ENCODE measurements around the gene OR2V1.
"Not testable (repeated sequence)": the region's sequence is repeated elsewhere in the genome, so short reads cannot be mapped to it uniquely, and the experiment has no call there.

OR2V1 gene

DNA sequence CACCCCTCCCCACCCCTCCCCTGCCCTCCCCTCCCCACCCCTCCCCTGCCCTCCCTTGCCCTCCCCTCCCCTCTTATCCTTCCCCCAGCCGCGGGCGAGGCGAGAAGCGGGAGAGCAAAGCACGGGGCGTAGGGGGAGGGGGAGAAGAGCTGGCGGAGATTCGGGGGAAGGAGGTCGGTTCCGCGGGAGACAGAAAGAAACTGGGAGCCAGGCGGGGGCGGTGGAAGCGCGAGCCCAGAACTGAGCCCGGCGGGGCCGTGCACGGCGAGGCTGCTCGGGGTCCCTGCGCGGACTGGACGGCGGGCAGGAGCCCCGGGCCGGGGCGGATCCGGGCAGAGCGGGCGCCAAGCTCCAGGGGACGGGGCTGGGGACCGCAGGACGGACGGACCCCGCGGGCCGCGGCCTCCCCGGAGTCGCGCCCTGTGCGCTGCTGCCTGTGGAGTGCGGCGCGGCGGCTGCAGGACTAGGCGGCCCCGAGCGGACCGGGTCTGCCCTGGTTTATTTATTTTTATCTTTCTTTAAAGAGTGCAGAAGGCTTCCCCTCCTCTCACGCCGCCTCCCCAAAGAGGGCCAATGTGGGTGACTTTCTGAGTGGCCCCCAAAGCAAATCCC is 29.8 kb downstream of the OR2V1 start:
- DNase-seq = not testable (repeated sequence)

DNA sequence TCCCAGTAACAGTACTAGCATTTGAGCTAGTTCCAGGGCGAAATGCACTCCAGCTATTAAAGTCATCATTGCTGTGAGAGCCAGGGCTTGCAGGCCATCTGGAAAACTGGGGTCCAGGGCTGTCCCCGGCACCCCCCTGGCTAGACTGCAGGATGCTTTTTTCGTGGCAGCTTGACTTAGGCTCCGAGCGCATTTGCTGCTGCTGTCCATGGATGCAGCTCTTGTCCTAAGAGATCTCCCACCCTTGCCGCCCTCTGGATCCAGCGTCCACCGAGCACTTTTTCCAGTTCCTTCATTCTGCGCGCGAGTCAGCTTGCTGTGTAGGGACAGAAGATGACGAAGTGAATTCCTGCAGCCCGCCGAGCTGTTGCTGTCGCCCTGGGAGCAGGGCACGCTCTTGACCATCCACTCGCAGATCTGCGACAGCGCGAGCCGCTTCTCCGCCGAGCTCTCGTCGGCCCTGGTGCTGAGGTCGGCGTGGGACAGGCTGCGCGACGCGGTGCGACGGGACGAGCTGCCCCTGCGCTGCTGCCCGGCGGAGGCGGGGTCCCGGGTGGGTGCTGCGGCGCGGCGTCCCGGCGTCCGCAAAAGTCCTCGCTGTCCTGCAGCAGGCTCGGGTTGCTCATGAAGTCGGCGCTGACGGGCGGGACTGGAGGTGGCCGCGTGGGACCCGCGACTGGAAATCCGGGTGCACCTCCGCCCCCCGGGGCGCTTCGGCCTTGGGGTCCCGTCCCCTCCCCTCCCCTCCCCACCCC is 30.7 kb downstream of the OR2V1 start:
- no peak for DNase-seq

DNA sequence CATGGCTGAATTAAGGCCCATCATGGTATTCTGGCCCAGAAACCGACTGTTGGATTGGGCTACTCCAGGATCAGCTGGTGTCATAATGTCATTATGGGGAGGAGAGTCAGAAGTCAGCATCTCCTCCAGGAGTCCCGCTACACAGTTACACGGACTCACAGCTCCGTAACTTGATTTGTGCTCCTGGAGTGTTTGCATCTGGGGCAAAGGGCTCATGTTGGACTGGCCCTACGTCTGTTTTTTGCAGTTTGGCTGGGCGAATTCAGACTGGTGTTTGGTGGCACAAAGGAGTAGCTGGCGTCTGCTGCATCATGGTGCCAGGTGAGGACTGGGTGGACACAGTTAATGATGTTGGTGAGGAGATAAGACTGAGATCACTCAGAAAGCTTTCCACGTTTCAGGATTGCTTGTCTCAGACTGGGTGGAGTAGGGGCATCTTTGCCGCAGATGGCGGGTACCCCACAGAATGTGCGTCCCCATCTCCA is 31.3 kb downstream of the OR2V1 start:
- no peak for DNase-seq

- DNase-seq = no peak
Observed at GRCh38 chr5:181098762-181099601, 32.0 kb downstream of the OR2V1 start.

- not testable (repeated sequence) for DNase-seq
Observed at GRCh38 chr5:181097759-181098491, 33.0 kb downstream of the OR2V1 start.

- not testable (repeated sequence) for DNase-seq
Observed at GRCh38 chr5:181097383-181097753, 33.6 kb downstream of the OR2V1 start.

- not testable (repeated sequence) for DNase-seq
Observed at GRCh38 chr5:181096721-181097382, 34.1 kb downstream of the OR2V1 start.

DNA sequence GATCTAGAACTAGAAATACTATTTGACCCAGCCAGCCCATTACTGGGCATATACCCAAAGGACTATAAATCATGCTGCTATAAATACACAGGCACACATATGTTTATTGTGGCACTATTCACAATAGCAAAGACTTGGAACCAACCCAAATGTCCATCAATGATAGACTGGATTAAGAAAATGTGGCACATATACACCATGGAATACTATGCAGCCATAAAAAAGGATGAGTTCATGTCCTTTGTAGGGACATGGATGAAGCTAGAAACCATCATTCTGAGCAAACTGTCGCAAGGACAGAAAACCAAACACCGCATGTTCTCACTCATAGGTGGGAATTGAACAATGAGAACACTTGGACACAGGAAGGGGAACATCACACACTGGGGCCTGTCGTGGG is 35.8 kb downstream of the OR2V1 start:
- DNase-seq = not testable (repeated sequence)

GRCh38 chr5:181092428-181092827 is 38.5 kb downstream of the OR2V1 start:
- DNase-seq = no peak

GRCh38 chr5:181088289-181088688 is 42.7 kb downstream of the OR2V1 start:
- DNase-seq = peak; percentile 37

GRCh38 chr5:181087309-181087708 is 43.7 kb downstream of the OR2V1 start:
- DNase-seq = no peak

DNA sequence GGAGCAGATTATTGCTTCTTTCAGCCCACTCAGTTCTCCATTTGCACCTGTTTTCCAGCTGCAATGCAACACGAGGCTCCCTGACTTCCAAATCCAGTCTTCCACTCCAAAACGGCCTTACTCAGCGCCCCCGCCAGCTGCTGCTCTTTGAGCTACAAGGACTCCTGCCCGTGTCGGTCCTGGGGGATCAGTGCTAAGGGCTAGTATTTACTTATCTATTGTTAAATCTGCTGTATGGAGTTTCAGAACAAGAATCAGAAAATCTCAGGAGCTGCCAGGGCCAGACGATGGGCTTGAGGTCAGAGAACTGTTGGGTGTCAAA is 44.1 kb downstream of the OR2V1 start:
- no peak for DNase-seq

DNA sequence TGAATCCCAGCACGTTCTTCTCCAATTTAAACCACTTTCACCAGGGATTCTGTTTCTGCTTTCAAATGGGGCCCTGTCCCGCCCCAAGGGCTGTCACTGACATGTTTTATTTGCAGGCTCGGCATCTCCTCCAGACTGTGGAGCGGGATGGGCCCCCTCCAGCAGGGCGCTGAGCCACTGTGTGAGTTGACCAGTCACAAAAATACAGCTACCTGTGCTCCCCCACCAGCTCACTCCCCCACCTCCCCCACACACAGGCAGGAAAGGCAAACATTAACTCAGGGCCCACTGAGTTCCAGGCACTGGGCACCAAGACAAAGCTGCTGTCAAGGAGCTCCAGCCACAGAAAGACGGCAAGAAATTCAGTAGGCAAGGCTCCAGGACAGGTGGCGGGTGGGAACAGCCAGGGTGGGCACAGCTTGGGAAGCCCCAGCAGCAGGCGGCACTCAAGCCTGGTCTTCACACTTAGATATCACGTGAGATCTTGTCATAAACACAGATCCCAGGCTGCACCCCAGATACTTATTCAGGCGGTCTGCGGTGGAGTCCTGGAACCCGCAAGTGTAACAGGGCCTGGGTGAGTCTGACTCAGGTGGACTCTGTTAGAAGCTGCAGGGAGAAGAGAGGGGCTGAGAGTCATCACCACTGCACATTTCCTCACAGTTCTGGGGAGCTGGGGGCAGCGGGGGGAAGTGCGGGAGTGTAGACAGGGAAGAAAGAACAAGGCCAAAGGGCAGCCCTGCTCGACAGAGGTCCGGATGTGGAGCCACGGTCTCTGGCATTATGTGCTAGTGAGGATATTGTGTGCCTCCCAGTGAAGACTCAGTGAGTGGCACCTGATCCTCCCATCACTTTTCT is 44.7 kb downstream of the OR2V1 start:
- DNase-seq = no peak

DNA sequence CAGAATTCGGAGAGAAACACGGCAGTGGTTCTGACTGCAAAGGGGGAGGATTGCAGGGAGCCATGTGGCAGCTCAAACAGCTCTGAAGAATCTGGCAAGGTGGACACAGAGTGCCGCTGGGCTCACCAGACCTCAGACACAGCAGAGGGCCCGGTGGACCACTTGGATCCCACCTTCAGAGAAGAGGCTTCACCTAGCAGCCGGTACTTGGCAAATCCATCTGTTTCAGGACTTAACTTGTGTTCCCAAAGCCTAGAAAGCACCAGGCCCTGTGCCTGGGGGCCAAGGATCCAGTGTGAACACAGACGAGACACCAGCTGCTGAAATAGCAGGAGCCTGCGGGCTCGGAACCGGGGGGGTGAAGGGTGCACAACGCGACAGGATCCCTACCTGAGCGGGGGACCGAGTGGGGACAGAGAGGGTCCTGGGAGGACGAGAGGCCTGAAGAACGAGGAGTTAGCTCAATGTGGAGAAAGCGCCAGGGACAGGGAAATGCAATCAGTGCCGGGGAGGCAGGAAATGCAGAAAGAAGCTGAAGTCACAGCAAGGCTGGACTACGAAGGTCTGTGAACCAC is 46.3 kb downstream of the OR2V1 start:
- no peak for DNase-seq

DNA sequence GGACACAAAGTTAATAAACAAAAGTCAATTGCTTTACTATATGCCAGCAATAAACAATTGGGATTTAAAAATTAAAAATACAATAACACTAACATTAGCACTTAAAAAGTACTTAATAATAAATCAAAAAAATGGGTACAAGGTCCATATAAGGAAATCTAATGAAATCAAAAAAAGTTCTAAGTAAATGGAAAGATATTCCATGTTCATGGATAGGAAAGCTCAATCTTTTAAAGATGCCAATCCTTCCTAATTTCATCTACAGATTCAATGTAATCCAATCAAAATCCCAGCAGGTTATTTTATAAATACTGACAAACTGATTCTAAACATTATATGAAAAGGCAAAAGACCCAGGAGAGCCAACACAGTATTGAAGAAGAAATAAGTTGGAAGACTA is 49.0 kb downstream of the OR2V1 start:
- DNase-seq = no peak

DNA sequence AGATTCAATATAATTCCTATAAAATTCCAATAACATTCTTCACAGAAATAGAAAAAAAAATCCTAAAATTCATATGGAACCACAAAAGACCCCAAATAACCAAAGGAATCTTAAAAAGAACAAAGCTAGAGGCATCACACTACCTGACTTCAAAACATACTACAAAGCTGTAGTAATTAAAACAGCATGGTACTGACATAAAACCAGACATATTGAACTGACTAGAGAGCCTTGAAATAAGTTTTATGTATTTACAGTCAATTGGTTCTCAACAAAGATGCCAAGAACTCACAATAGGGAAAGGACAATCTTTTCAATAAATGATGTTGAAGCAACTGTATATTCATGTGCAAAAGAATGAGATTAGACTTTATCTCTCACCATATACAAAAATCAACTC is 54.0 kb downstream of the OR2V1 start:
- DNase-seq = no peak
